EH (cell line): ENCODE results near the gene STX18.
A peak's percentile ranks its signal among the peaks of the same experiment; 100 is the strongest.
"Not testable (repeated sequence)": the region's sequence is repeated elsewhere in the genome, so short reads cannot be mapped to it uniquely, and the experiment has no call there.

ENCODE experiments used
- DNase-seq: peaks from one replicate; pipeline ENCODE4 v3.0.0-alpha.2; 2015; ENCODE audit warnings: low read depth

STX18 gene

DNA sequence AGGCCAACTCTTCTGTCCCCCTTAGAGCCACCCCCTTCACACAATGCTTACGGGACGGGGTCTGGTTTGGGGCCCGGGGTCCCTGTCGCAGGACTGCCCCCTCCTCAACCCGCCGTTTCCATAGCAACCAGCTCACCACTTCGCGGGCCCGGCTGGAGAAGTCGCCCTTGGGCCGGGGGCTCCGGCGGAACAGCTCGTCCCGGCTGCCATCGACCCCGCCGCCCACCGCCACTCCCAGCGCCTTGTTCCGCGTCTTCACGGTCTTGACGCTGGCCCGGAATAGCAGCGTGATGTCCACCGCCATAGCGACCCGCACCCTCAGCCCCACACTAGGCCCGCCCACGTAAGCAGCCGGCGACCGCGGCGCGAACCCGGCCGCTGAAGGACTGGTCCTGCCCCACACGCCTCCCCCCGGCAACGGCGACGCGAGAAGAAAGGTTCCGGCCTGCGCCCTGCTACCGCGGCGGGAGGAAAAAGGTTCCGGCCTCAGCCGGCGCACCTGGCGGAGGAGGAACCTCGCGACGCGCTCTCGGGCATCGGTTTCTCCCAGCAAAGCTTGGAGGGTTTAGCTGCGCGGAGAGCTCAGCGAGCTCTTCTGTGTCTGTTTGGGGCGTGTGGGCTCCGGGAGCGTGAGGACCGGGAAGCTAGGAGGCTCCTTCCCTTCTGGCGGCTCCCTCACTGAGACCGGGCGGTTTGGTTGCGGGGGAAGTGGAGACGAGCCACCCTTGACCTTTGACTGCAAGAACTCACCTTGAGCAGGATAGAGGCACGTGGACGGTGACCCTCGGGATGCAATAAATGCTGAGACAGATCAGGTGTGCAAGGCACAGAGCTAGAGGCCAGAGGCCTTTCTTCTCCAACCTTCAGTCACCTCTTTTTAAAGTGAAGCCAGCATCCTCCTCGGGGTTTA, at the start of gene STX18:
STX18 (minus strand) TSS at position 388 of the 910 bp plus-strand sequence; CDS start at position 304, 84 bp downstream.
- peak; percentile 79 for DNase-seq

DNA sequence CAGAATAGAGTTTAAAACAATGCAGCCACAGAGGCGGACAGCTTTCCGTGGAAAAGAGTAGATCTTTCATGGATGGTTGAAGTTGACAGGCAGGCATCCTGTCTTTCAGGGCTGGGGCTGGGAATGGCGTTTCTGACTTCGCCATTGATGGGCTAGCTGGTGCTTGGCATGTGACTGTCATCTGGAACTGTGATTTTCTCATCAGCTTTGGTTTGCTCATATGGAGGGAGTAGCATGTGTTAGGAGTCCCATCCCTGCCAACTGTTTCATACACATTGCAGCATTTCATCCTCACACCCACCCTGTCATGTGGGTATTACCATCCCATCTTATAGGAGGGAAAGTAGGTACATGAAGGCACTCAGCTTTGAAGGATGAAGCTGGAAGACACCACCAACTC, 49.2 kb upstream of the STX18 start:
- peak; percentile 9 for DNase-seq

DNA sequence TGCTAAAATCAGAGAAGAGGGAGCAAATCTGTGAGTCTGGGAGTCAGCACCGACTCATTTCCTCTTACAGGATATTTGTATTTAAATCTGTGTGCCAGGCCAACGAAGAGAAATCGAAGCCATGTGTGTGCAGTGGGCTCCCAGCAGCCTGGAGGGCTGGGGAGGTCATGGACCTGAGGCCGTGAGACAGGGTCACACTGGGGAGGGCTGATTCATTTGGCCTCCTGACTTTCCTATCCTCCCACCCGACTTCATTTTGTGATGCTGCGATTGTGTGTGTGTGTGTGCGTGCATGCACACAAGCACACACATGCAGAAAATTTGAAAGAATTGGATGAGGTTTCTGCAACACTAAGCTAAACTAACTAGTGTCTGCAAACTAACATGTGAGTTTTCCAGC, 48.7 kb upstream of the STX18 start:
- peak; percentile 68 for DNase-seq

DNA sequence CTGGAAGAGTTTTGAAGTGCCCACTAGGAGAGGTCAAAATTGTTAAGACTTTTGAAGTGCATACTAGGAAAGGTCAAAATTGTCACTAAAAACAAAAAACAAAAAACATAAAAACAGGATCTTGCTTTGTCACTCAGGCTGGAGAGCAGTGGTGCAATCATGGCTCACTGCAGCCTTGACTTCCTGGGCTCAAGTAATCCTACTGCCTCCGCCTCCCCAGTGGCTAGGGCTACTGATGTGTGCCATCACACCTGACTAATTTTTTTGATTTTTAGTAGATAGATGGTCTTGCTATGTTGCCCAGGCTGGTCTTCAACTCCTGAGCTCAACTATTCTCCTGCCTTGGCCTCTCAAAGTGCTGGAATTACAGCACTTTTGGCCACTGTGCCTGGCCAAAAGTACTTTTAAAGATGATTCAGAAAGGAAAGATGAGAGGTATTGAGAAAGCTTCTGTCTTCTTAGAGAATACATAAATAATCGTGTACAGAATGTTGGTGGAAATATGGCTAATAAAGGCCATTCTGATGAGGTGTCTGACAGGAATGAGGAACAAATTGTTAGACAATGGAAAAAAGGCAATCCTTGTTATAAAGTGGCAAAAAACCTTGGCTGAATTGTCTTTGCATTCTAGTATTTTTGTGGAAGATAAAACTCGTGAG, 43.3 kb upstream of the STX18 start:
- DNase-seq = peak; percentile 92

DNA sequence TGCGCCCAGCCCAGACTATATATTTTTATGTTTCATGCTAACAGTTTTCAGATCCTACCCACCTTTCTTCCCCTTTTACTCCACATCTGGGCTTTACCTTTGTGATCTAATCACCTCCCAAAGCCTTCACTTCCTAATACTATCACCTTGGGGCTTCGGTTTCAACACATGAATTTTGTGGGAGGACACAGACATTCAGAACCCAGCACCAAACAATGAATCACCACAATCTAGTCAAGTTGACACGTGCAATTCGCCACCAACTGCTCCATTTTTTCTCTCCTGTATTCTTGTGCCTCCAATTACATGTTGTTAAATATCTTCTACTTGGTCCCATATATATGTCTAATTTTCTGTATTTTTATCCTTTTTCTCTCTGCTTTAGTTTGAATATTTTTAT, 41.8 kb upstream of the STX18 start:
- no peak for DNase-seq

DNA sequence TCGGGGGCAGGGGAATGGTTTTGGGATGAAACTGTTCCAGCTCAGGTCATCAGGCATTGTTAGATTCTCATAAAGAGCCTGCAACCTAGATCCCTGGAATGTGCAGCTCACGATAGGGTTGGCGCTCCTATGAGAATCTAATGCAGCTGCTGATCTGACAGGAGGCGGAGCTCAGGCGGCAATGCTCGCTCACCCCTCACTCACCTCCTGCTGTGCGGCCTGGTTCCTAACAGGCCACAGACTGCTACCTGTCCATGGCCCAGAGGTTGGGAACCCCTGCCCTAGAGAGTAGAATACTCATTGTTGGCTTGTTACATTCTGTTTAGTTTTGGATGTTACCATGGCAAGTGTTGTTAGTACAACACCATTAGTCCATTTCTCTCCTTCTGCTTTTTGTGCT, 40.8 kb upstream of the STX18 start:
- no peak for DNase-seq

DNA sequence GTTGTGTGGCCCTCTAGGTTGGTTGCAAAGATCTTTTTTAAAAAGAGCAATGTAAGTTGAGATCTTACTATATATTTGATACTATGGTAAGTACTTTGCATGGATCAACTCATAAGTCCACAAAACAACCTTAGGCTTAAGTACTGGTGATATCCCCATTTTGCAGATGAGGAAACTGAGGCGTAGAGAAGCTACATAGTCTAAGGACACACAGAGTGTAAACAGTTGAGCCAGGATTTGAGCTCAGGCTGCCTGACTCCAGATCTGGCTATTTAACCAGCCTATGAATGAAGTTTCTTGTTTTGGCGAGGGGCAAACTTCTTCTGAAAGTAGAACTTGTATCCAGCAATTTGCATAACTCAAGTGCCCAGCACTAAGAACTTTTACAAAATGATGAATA, 38.6 kb upstream of the STX18 start:
- no peak for DNase-seq

DNA sequence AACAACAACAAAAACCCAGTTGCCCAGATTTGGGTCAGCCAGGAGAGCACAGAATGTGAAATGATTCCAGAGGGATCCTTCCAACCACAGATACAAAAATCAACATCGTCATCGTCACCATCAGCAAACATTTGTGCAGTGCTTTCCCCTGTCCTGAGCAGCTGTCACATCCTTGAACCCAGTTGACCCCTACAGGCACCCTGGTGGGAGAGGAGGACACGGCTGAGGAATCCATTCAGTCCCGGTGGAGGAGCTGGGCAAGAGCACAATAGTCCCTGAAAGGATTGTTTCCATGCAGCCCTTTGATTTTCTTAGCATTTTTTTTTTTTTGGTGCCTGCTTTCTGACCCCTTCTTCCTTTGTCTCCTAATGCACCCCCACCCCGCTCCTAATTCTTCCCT, 37.1 kb upstream of the STX18 start:
- DNase-seq = no peak

DNA sequence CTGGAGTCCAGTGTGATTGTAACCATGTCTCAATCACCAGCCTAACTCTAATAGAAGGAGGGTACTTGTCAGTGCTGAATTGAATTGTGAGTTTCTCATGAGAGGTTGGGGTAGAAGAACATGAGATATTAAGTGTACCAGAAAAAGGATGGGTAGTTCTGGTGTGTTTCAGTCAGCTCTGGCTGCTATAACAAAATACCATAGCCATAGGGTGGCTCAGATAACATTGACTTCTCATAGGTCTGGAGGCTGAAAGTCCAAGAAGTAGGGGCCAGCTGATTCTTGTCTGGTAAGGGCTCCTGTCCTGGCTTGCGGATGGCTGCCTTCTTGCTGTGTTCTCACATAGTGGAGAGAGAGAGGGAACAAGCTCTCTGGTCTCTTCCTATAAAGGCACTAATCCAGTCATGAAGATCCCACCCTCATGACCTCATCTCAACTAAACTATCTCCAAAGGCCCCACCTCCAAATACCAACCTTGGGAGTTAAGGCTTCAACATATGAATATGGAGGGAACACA, 35.6 kb upstream of the STX18 start:
- DNase-seq = no peak

DNA sequence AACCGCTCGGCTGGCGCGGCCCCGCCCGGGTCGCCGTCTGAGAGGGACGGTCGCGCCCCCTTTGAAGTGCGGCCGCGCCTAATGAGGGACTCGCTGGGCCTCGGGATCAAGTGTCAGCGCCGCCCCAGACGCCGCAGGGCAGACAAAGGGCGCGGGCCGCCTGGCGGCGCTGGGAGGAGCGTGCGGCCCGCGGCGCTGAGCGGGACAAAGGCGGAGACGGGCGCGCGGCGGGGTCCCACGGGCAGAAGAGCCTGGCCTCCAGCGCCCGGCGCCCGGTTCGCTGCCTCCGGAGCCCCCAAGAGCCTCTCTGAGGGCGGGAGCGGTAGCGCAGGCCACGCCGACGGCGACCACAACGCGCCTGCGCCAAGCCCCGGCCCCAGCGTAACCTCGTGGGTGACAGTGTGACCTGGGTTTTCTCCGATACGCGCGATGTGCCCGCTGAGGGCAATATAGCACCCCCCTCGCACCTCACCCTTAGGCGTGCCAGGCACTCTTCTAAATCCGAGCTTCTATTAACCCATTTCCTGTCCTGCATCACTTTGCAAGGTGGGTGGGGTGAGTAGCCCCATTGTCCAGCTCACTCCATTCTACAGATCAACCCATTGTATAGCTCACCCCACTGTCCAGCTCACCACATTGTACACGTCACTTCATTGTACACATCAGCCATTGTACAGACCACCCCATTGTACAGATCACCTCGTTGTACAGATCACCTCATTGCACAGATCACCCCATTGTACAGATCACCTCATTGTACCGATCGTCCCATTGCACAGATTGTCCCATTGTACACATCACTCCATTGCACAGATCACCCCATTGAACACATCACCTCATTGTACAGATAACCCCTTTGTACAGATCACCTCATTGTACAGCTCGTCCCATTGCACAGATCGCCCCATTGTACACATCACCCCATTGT, 33.7 kb upstream of the STX18 start:
- peak; percentile 67 for DNase-seq

DNA sequence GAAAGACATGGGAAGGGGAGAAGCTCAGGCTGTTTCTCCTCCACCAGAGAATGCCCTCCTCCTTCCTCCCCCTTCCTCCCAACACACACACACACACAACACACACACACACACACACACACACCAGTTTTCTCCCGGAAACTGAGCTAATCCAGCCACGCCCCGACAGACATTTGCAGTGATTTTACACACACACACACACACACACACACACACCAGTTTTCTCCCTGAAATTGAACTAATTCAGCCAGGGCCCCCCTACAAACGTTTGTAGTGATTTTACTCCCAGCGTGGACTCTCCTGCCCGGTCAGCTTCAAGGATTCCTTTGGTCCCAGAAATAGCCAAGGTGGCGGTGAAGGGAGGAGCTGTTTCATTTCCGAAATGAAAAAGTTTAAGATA, 32.9 kb upstream of the STX18 start:
- DNase-seq = peak; percentile 81

DNA sequence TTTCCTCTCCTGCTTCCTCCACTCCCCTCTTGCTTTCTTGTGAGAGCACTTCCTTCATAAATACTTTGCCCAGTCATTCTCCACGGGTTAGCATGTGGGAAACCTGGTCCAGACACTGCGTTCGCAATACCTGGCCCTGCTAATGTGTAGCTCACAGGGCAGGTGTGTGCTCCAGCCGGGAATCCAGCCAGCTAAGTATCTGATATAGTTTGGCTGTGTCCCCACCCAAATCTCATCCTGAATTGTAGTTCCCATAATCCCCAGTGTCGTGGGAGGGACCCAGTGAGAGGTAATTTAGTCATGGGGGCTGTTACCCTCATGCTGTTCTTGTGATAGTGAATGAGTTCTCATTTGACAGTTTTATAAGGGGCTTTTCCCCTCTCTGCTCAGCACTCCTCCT, 32.2 kb upstream of the STX18 start:
- DNase-seq = no peak

DNA sequence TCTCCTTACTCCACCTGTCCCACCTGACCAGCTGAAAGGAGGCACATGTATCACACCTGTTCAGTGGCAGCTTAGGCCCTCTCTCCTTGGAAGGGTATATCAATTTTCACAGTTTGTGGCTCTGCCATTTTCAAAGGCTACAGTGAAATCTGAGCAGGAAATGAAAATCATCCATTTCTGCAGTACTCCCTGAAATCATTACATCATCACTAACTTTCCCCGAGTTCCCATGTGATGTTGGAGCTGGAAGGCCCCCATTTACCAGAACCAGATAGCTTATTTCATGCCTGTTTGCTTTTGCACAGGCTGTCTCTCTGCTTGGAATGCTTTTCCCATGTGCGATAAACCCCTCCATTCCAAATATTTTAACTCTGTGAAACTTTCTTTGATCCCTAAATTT, 31.0 kb upstream of the STX18 start:
- DNase-seq = no peak

DNA sequence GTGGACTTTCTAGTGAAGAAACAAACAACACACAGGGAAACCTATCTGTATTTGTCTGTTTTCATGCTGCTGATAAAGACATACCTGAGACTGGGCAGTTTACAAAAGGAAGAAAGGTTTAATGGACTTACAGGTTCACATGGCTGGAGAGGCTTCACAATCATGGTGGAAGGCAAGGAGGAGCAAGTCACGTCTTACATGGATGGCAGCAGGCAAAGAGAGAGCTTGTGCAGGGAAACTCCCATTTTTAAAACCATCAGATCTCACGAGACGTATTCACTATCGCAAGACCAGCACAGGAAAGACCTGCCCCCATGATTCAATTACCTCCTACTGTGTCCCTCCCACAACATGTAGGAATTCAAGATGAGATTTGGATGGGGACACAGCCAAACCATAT, 28.0 kb upstream of the STX18 start:
- not testable (repeated sequence) for DNase-seq

DNA sequence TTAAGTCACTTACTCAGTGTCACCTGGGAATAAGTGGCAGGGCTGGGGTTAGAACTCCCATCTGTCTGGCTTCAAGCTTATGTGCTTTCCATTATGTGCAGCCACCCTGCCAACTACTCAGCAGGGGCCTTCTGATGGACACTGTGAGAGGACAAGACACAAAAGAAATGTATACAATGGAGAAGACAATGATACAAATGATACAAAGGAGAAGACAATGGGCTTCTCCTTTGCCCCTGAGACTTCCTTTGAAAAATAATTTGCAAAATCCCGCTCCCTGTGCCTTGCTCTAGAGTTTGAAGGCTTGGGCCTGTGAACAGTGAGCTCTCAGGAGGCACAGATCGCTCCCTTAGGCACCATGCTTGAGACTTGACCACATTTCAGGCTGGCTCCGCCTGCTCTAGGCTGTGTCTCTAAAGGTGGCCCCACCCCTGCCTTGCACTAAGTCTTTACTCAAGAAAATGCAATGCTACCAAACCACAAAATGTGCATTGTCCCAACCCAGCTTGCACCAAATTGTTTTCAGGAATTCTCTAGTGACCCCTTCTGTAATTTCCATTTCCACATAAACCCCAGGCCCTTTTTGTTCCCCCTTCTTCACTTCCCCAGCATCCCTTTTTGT, 27.1 kb upstream of the STX18 start:
- DNase-seq = peak; percentile 44

DNA sequence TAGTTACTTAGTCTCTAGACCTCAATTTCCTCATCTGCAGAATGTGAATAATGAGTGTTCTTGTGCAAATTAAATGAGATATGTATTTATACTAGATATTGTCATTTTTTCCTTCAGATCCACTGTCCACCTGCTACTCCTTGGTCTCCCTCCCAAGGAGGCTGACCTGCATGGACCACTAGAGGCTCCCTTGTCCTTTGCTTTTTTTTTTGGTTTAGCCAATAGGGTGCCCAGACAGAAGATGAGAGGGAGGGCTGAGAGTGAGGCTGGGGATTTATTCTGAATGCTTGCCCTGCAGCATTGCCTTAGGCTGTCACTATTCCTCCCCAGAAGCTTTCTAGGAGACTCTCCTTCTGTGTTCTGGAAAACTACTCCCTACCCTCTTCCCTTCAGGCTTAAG, 24.5 kb upstream of the STX18 start:
- DNase-seq = not testable (repeated sequence)

DNA sequence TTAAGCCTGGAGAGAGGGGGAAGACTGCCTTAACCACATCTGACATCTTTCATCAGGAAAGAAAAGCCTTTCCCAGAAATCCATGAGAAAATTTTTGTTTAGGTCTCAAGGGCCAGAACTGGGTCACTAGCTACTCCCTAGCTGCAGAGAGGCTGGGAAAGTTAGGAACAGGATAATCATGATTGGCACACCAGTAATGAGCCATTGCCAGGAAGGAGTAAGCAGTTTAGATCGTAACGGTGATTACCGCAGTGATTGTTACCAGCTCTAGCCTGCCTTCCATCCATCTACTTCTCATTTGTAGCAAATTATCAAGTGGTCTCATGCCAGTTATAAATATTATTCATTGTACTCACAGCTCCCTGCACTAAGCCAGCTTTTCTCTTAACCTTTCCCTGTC, 22.7 kb upstream of the STX18 start:
- no peak for DNase-seq

DNA sequence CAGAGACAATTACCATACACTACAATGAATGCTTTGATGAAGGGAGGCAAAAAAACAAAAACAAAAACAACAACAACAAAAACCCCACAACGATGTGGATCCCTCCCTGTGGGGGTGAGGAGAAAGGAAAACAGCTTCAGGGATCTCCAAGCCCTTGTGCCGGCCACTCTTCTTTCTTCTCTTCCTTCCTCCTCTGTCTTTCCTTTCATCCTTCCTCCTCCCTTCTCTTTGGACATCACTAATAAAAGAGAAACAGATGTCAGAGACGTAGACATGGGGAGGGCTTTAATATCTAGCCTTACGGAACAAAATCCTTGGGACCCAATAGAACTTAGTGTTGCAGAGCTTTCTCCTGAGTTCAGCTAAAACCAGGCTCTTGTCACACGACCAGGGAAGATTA, 18.8 kb upstream of the STX18 start:
- no peak for DNase-seq

DNA sequence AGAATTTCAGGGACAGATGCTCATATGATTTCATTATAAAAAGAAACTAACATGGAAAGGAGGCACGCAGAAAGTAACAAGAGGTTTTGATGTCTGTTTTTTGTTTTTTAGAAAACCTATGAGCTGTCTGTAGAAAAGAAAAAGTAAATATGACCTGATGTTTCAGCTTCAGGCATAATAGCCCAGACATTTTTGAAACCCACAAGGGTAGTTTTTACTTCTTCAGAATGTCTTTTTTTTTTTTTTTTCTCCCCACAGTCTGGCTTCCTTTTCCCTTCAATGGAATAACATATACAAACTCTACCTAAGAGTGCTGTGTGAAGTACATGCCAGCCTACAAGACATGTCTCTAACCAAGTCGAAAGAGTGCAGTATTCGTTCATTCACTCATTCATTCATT, 18.3 kb upstream of the STX18 start:
- DNase-seq = peak; percentile 41

DNA sequence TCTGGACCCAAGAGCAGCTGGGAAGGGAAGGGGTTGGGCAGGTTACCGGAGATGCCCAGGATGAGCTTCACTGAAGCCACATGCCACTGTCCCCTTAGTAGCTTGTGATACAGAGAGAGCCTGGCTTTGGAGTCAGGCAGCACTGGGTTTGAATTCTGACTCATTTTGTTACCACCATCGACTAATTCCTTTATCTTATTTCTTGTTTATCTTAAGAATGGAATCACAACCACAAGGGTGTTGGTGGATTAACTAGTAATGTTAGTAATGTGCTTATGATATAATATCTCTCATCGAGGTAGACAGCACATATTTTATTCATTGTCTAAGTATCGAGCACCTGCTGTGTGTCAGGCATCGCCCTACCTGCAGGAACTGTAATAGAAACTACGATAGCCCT, 17.7 kb upstream of the STX18 start:
- peak; percentile 49 for DNase-seq

DNA sequence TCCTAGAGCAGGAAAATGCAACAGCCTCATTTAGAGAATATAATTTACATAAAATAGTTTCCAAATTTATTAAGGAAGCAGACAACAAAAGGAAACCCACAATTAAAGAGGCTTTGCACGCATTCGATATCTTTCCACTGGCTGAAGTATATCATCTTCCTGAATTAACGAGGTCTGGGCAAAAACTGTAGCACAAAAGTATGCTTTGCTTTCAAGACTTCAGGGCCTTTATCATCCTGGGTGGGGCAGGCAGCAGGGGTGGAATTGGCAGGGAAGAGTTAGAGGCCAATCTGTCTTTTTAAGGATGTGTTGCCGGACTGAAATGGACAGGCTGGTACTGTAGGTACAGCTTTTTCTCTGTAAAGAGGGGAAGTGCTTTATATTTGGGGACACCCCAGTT, 17.0 kb upstream of the STX18 start:
- no peak for DNase-seq

DNA sequence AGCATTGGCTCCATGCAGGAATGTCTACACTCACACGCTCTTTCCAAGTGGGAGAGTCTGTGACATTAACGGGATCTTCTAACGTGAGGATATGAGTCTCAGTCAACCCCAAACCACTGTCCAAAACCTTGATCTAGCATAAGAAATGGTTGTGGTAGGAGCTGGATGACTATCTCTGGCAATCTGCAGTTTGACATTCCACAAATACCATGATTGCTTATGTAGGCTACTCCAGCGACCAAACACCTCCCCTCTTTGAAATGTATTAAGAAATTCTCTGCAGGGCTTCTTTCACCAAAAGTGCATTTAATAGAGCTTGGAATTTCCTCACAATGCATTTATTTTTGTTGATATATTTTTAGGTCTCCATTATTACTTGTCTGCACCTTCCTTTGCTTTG, 14.1 kb upstream of the STX18 start:
- DNase-seq = peak; percentile 98
